GM21360 (cell line): ENCODE results near the gene CGNL1.

ENCODE experiments used
- ATAC-seq: cut with Tn5 transposase; IDR thresholded peaks from one replicate; pipeline ENCODE4 v1.9.1; 2021; ENCODE audit warnings: mild to moderate bottlenecking, moderate library complexity; ENCODE audit not compliant: unreplicated experiment

Gene CGNL1

GRCh38 chr15:57455929-57456328 is 79.6 kb downstream of the CGNL1 start:
- ATAC-seq, result no peak

GRCh38 chr15:57456559-57456958 is 80.3 kb downstream of the CGNL1 start:
- ATAC-seq, result no peak

DNA sequence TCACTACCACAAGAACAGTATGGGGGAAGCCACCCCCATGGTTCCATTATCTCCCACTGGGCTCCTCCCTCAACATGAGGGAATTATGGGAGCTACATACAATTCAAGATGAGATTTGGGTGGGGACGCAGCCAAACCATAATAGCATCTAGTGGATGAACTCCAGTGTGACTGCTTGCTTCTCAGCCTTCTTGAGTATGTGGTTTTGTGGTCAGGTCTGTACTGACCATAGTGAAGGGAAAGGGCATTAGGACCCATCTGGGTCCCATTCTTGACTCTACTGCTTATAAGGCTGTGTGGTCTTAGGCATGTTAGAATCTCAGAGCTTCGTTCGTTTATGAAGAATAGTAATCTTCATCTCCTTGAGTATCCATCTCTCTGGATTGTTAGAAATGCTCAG is 81.4 kb downstream of the CGNL1 start:
- no peak for ATAC-seq

DNA sequence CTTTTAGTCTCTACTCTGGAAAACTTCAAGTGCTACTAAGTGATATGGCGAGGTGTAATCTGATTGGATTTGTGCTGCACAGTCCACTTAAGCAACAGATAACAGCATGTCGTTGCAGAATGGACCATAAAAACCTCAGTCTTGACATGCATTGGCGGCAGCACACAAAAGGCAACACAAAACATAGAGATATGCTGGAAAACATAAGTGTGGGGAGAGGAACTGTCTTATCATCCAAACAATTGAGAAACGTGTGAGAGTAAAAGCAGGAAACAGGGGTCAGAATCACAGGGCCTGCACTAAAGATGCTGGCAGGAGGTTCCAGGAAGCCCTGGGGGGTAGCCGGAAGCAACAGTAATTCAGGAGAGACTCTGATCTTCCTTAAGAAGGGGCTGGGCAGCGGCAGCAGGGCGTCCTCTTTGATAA is 82.1 kb downstream of the CGNL1 start:
- no peak for ATAC-seq

- ATAC-seq, result no peak
Measured at GRCh38 chr15:57460208-57460816, 84.0 kb downstream of the CGNL1 start.

DNA sequence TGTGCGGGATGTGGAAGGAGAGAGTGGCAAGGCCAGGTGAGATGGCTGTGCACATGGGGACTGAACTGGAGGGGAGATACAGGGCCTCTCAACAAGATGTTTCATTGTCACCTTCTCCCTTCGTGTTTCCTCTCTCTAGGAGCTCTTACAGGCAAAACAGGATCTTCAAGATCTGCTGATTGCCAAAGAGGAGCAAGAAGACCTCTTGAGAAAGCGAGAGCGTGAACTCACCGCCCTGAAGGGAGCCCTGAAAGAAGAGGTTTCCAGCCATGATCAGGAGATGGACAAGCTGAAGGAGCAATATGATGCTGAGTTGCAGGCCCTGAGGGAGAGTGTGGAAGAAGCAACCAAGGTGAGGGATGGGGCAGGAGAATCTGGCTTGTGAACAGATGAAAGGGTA is 85.2 kb downstream of the CGNL1 start:
- ATAC-seq, result no peak

GRCh38 chr15:57462381-57462780 is 86.1 kb downstream of the CGNL1 start:
- no peak for ATAC-seq

GRCh38 chr15:57463360-57463759 is 87.1 kb downstream of the CGNL1 start:
- no peak for ATAC-seq

- no peak for ATAC-seq
Measured at GRCh38 chr15:57464480-57464879, 88.2 kb downstream of the CGNL1 start.

- no peak for ATAC-seq
Measured at GRCh38 chr15:57468486-57468885, 92.2 kb downstream of the CGNL1 start.

DNA sequence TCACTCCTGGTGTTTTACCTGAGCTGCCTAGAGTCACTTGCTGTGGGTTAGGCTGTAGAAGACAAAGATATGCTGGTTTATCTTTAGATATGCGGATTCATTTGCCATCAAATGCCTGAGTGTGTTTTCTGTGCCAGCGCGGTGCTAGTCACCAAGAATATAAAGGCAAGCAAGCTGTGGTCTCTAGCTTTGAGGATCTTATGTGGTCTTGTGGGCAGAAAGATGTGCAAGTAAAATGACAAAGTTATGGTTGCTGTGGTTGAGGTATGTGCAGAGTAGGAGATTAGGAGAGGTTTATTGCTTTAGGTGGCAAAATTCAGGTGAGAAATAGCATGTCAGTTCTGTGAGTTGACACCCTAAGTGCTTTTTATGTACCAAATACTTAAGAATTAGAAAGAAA is 94.2 kb downstream of the CGNL1 start:
- no peak for ATAC-seq

DNA sequence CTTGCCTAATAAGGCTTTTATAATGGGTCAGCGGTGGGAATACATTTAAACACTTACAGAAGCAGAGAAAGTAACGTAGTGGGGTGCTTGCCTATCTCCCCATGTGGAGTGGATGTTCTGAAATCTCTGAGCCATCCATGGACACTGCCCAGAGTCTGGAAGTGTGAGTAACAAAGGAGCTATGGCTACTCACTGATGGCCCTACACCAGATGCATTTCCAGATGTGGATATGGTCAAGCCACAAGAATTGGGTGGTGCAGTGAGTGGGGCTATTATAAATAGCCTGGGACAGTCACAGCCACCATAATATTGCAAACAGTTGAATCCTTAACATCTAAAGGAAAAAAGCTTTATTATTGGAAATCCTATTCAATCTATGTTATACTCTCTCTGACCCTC is 96.6 kb downstream of the CGNL1 start:
- no peak for ATAC-seq

GRCh38 chr15:57476533-57476975 is 100.2 kb downstream of the CGNL1 start:
- no peak for ATAC-seq

- ATAC-seq, result no peak
Measured at GRCh38 chr15:57477736-57478522, 101.6 kb downstream of the CGNL1 start.

DNA sequence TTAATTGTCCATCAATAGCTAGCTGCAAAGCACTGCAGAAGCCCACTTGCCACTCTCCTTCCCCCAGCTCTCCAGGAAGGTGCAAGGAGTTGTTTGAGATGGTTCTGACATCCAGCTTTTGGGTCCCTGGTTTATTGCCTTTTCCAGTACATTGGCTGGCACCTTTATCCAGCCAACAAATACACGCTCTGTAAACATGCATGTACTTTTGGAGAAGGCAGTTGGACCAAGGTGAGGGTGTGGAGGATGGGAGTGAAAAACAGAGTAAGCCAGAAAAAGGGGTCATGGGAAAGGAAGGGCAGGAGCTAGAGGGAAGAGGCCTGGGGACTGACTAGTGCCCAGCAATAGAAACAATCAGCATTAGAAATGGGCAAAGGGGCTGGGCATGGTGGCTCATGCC is 102.7 kb downstream of the CGNL1 start:
- no peak for ATAC-seq

DNA sequence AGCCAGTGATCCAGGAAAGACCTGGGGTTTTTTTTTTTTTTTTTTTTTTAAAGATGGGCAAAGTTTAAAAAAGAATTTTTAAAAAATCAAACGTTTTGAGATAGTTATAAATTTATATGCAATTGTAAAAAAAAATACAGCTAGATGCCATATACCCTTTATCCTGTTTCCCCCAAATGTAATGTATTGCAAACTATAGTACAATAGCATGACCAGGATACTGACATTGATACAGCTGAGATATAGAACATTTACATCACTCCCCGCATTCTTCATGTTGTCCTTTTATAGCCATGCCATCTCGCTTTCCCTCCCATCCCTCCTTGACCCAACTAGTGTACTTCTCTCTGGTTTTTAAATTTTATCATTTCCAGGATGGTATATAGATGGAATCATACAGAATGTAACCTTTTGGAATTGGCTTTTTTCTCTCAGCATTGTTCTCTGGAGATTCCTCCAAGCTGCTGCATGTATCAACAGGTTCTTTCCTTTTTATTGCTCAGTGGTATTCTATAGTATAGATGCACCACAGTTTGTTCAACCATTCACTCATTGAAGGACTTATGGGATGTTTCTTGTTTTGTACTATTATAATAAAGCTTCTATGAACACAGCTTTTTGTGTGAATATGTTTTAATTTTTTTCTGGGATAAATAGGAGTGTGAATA is 104.9 kb downstream of the CGNL1 start:
- no peak for ATAC-seq

- ATAC-seq, result no peak
Measured at GRCh38 chr15:57485869-57486268, 109.6 kb downstream of the CGNL1 start.

- no peak for ATAC-seq
Measured at GRCh38 chr15:57486833-57487232, 110.5 kb downstream of the CGNL1 start.

DNA sequence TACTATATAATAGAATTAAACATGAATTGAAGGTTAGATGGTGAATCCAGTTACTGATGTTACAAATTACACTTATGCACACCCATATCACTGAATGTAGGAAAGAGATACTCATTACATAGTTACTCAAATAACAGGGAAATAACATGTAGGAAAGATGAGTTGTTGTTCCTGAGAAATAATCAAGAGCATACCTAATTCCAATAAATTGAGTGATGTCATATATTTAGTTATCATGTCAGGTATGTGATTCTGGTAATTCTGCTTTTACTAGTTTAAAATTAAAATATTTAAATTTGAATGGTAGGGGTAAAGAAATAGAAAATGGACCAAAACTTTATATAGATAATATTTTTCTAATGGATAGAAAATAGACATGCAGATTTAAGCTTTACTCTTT is 112.8 kb downstream of the CGNL1 start:
- no peak for ATAC-seq

- no peak for ATAC-seq
Measured at GRCh38 chr15:57493351-57493750, 117.0 kb downstream of the CGNL1 start.

DNA sequence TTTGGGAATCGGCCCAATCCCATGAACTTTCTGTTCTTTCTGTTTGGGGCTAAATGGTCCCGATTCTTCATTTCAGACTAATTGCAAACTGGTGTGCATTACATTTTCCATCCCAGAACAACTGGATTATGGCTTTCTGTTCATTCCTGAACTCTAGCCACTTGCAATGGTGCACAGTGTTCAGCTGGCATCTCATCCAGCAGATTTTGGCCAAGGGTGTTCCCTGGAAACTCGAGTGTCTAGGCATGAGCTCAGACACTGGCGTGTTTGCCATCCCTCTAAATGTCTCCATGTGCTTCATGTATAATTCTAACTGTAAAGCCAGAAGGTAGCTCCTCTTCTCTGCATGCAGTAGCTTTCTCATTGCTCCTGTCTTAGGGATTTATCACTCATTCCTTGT is 118.3 kb downstream of the CGNL1 start:
- no peak for ATAC-seq

DNA sequence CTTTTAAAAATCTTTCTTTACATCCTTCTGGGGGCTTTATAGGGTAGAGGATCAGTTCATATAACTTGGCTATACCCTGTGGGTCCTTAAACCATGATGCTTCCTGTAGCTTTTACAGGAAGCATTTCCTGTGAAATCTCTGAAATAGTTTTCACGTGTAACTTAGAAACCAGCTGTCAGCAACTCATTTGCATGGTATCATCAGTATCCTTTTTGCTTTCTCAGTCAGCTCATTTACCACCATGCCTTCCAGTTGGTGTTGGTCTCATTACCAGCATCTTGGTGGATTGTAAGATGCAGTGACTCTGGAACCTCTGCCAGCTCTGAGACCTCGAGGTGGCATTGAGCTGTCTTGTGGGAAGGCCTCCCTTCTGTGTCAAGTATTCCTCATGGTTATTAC is 118.7 kb downstream of the CGNL1 start:
- ATAC-seq, result no peak
